Epithelial cell of umbilical artery (primary cell): ENCODE results near the gene ACBD3. TPM values are rescaled to one million over a fixed set of nuclear protein-coding genes. Genes with fewer than 3 reads are reported as not detected.

ENCODE experiments used
- total RNA-seq: library from RNA; depleted of rRNA; stranded (reverse); fragments of >200 nt; gene quantifications from 2 replicates; pipeline ENCODE4 v1.2.3, GENCODE V29; 2014

The ACBD3 gene
- total RNA-seq: 51.6 and 59.0 TPM in 2 replicates

DNA sequence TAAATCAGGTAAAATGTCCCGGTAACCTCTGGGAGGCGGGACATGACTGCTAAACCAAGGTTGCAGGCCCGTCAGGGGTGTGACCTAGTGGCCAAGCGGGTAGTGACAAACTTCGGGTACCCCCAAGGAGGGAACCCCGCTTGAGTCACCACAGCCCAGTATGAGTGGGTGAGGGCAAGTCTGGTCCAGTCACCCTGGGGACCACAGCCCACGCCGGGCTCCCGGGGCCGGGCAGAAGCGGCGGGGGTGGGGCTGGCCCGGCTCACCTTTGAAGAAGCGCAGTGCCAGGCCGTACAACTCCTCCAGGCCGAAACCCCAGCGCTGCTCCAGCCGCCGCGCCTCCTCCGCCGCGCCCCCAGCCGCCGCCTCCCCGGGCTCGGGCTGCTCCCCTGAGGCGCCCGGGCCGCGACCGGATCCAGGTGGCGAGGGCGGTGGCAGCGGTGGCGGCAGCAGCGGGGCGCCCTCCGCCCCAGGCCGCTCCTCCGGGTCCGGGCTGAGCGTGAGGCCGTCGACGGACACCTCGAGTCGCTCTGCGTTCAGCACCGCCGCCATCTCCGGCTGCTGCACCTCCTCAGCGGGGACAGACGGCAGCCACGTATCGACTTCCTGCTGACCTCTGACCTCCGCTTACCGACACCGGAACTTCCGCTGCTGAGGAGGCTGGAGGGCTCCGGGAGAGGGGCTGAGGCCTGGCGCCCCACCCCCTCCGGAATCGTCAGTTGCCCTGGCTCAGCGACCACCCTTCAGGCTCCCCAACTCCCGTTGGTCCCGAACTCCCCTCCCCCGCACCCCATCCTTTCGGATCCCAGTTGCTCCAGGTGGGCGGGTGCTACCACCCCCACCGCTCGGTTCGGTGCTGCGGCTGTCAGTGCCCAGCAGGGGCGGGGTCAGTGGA lies at the start of gene ACBD3:
ACBD3 (minus strand) TSS at position 618 of the 895 bp plus-strand sequence; CDS start at position 552, 66 bp downstream.

GRCh38 chr1:226223157-226223785 lies 36.7 kb upstream of the ACBD3 start, which contains the start of gene MIXL1:
MIXL1 (plus strand) TSS chr1:226223664; CDS start chr1:226223682, 18 bp downstream.

Other genes starting within 250 kb of the ACBD3 start
- gene LEFTY2, start 245.5 kb downstream of the ACBD3 start, total RNA-seq: not detected in 2 replicates
- 28.9 and 31.9 TPM in 2 replicates for gene SDE2, start 187.4 kb downstream of the ACBD3 start, total RNA-seq
- 189 and 217 TPM in 2 replicates for gene H3-3A, start 124.0 kb downstream of the ACBD3 start, total RNA-seq
- gene MIXL1, start 36.9 kb upstream of the ACBD3 start, total RNA-seq: 0.32 TPM in 1 of 2 replicates, not detected in the other
- 6.2 and 7.8 TPM in 2 replicates for gene LIN9, start 122.4 kb upstream of the ACBD3 start, total RNA-seq
- 128 and 194 TPM in 2 replicates for gene PARP1, start 221.4 kb upstream of the ACBD3 start, total RNA-seq